Fibroblast of skin of right biceps (primary cell): ENCODE data around the gene ATP12A.

Experiments used
- DNase-seq: peaks from one replicate; pipeline ENCODE4 v3.0.0-alpha.2; 2013

The ATP12A gene

DNA sequence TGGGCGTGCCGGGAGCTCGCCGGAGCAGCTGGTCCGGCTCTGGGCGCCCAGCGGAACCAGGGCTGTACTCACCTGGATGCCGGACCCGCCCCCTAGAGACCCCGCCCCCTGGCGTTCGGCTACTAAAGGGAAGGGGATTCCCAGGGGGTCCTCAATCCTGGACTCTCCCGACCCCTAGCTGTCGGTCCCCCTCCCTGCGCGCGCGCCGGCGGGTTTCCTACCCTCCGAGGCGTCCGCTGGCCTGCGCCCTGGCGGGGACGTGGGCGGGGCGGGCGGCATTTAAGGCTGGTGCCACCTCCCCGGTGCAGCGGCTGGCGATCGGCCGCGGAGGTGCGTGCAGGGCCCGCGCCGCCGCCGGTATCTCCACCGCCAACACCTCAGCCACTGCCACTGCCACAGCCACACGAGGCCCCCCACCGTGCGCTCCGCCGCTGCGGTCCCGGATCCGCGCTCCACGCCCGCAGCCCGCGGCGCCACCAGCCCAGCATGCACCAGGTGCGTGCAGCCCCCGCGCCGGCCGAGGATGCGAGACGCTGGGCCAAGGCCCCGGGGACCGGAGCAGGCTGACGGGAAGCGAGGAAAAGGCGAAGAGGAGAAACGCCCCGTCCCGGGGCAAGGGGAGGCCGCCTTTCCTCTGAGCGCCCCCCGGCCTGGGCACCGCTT is at the start of gene ATP12A:
Gene ATP12A, plus strand, starts transcription at position 151 of the 663 bp plus-strand sequence. Its CDS starts 336 bp downstream, at position 487.
- no peak for DNase-seq

GRCh38 chr13:24630851-24631620 is 49.2 kb upstream of the ATP12A start:
- no peak for DNase-seq

GRCh38 chr13:24631922-24632321 is 48.3 kb upstream of the ATP12A start:
- no peak for DNase-seq

DNA sequence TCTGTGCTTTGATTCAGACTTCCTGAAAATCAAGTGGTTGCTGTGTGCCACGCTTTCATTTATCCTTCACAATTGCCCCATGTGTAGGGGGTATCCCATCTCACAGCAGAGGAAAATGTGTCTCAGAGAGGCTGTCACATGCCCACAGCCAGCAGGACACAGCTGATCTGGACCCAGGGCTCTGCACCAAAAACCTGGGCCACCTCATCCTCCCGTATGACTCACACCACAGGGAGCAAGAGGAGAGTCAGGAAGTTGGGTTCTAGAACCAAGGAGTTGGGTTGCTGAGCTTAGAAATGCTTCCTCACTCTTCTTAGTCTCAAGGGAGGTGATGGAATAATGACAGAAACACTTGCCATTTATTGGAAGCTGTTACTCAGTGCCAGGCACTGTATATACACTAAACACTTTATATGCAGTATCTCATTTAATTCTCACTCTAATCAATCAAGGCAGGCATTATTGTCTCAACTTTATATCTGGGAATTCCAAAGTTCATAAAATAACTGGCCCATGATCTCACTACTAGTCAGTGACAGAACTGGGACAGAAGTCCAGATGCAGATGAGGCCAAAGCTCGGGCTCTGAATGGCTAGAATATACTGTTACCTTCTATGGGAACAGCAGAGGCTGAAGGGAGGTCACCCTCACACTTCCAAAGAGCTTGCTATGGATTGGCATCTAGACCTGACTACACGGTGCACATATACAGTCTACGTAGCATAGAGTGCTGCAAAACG is 47.7 kb upstream of the ATP12A start:
- peak; percentile 39 for DNase-seq

- DNase-seq: no peak
Measured at GRCh38 chr13:24636776-24637175, 43.4 kb upstream of the ATP12A start.

GRCh38 chr13:24638096-24638495 is 42.1 kb upstream of the ATP12A start:
- DNase-seq: no peak

- DNase-seq: no peak
Measured at GRCh38 chr13:24640752-24641151, 39.5 kb upstream of the ATP12A start.

- no peak for DNase-seq
Measured at GRCh38 chr13:24642219-24642618, 38.0 kb upstream of the ATP12A start.

DNA sequence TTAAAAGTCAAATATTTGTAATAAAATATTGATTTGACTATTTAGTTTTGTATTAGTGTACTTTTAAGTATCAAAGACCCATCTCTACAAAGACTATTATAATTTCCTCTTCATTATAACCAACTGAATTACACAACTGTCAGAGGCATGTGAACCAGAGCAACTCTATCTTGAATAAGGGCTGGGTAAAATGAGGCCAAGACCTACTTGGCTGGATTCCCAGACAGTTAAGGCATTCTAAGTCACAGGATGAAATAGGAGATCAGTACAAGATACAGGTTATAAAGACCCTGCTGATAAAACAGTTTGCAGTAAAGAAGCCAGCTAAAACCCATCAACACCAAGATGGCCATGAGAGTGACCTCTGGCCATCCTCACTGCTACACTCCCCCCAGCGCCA is 36.2 kb upstream of the ATP12A start:
- peak; percentile 40 for DNase-seq

DNA sequence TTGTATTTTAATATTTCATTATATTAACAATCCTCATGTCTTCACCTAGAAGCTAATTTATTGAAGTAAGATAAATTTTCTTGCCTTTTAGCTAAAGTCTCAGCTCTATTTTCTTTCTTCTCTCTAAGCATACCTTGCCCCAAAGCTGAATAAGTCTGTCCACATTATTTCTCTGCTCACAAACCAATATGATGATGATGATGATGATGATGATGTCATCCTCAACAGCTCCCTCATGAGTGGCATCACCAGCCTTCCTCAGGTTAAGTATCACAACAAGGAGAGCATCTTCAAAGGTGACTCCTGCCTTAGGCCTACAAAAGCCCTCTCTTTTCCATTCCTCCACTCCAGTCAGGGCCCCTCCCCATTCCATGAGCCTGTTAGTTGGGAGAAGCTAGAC is 31.9 kb upstream of the ATP12A start:
- DNase-seq: no peak

- no peak for DNase-seq
Measured at GRCh38 chr13:24648983-24649687, 31.1 kb upstream of the ATP12A start.

- no peak for DNase-seq
Measured at GRCh38 chr13:24649688-24650043, 30.5 kb upstream of the ATP12A start.

DNA sequence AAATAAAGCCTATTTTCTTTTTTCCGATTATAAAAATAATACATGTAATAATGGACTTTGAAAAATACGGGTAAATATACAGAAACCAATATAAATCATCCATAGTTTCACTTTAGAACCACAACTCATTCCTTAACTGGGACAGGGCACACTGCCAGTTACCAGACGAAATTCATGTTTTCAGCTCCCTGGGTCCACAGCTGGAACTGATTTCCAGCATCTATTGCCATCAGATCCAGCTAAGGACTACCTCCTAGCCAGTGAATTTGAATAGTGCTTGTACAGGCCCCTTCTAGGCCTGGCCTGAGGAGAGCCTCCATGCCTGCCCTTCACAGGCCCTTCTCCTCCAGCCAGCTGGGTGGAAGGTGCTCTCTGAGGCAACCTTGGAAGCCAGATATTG is 30.0 kb upstream of the ATP12A start:
- DNase-seq: peak; percentile 81

GRCh38 chr13:24651718-24652345 is 28.4 kb upstream of the ATP12A start:
- DNase-seq: no peak

GRCh38 chr13:24652359-24652758 is 27.8 kb upstream of the ATP12A start:
- DNase-seq: no peak

DNA sequence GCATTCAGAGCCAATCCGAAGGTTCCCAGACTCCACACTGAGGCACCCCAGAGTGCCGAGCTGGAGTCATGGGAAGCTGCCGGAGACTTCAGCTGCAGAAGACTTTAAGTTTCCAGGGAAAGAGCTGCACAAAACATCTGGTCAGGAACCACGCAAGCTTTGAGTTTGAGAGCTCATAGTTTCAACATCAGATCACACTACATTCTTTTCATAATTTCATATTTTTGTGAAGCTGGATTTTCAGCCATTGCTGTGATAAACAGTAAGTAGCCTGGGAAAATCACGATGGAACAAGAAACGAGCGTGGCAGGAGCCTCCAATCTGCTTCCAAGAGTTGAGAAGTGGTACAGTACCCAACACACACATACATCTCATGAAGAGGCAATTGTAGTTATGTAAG is 25.5 kb upstream of the ATP12A start:
- DNase-seq: peak; percentile 43

DNA sequence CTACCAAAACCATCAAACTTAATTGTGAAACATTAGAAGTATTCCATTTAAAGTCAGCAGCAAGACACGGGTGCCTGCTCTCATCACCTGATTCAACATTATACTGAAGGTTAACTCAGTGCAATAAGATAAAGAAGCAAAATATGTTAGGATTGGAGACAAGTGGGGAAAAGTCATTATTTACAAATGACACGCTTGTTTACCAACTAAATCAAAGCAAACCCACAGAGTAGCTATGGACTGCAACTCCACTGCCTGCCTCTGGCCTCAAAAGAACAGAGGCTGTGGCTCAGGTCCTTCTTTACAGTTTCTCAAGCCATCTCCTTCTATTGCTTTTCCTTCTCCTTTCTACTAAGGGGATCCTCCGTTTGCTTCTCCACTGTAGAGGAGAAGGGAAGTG is 21.0 kb upstream of the ATP12A start:
- DNase-seq: no peak

DNA sequence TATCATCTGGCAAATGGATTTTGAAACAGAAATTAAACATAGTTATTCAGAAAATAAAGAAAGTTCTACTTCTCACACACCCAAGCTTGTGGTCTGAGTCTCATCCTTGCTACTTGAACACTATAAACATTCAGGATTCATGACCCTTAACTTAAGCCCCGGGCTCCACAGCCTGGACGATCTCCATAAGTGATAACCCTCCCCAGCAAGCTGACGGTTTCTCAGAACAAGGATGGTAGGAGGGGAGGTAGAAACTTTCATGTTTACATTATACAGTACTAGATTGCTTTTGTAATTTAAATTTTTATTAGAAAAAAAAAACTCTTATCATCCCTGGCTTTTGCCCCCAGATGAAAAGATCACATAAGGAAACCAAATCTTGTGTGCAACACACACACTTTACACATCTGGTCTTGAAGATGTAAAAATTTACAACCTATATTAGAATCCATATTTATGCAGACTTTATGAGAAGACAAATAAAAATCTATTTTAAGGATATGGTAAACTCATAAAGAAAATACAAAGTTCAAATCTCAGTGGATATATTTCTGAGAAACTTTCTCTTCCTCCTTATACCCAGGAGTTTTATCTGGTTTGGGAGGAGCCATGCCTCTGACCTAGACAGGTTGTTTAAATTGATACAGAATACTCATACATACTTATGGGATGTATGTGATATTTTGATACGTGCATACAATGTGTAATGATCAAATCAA is 20.0 kb upstream of the ATP12A start:
- no peak for DNase-seq

DNA sequence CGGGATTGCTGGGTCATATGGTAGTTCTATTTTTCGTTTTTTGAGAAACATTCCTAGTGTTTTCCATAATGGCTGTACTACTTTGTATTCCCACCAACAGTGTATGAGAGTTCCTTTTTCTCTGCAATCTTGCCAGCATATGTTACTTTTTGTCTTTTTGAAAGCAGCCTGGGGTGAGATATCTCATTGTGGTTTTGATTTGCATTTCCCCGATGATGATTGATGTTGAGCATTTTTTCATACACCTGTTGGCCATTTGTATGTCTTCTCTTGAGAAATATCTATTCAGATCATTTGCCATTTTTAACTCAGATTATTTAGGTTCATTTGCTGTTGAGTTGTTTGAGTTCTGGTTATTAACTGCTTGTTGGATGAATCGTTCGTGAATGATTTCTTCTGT is 18.5 kb upstream of the ATP12A start:
- DNase-seq: no peak

DNA sequence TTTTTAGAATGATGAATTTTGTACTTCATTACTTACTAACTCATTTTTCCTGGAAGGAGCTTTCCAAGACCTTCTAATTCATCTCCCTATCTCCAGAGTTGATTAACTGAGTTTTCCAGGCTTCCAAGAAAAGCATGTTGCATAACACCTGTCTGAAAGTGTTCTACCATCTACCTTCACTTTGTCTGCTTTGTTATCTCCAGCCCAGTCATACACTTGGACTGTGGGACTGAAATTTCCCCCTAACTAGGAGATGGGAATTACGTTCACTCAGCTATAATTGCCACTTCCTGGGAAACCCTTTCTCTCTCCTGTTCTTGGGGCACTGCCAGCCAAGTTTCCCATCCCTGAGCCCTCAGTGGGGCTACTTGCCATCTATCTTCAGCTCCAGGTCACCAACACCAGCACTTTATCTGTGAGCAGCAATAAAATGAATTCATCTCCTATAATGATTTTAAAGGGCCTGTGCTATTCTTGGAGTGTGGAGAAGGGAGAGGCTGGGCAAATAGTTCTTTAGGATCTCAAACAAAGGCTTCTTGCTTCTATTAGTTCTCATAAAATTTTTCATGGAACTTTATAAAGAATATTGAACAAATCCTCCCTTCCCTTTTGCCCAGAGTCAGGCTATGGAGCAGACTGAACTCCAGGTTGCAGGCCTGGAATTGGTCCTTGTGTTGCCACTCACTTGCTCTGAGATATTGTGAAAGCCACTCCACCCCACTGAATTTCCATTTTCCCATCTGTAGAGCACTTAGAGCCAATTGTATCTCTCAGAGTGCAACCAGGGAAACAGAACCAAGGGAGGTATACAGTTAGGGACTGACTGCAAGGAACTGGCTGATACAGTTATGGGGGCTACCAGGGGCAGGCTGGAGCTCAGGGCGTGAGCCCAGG is 17.8 kb upstream of the ATP12A start:
- DNase-seq: no peak

DNA sequence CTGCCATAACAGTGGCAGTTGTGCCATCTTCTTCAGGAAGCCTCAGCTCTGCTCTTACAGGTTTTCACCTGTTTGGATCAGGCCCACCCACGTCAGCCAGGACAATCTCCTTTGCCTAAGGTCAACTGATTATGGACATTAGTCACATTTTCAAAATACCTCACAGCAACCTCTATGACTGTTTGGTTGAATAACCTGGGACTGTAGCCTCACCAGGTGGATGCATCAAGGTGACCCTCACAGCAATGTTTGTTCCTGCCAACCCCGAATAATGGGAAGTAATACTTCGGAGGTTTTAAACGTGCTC is 17.2 kb upstream of the ATP12A start:
- DNase-seq: no peak
